Measurements from ENCODE around the gene MYLK3. TPM values are rescaled to one million over a fixed set of nuclear protein-coding genes. Genes with fewer than 3 reads are reported as not detected.

MYLK3 gene
- 0.06 to 0.13 TPM in 2 of 5 replicates, not detected in the others for total RNA-seq (2022; extraction: Qiagen RNA extraction; ENCODE audit: low read depth)

DNA sequence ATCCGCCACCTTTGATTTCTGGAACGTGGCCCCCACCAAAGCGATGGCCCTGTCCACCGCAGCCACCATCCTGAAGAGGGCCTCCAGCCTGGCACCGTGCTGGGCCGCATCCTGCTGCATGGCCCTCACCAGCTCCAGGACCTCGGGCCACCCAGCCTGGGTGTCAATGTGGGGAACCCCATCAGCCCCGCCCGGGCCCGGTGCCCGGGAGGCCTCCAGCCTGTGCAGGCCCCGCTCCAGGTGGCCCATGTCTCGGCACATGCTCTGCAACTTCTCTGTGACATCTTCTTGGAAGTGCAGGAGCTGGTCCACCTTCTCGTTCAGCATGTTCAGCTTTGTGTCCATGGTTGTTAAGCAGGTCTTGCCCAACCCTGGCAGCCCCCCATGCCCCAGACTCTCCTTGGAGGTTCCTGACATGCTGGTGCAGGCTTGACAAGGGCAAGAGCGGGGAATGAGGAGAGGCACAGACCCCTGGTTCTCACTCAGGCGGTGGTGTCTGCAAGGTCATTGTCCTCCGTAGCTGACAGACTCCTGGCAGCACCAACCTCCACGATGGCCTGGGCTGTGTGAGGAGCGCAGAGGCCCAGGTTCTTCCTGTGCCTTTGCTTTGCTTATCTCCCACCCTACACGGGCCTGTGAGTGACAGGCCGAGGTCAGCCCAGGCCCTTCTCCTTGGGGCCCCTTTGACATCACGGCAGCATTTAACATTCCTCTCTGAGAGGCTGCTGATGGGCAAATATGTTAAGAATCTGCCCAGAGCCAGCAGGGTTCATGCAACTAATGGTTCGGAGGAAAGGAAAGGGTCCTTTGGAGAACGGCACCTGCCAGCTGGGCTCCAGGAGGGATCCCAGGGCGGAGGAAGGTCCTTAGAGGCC is at the start of gene MYLK3:
Gene MYLK3, minus strand, starts transcription at position 568 of the 875 bp plus-strand sequence. Its CDS starts 151 bp downstream, at position 417.

GRCh38 chr16:46689365-46690280 is 58.5 kb downstream of the MYLK3 start, which contains the start of gene ORC6:
ORC6 (plus strand) TSS chr16:46689659; CDS start chr16:46689706, 47 bp downstream.

GRCh38 chr16:46688654-46689364 is 59.3 kb downstream of the MYLK3 start, which contains the start of gene VPS35:
VPS35 (minus strand) TSS chr16:46689178; CDS start chr16:46689133, 45 bp downstream.

Other genes with a start within 250 kb of the MYLK3 start
- gene SHCBP1, start 127.0 kb downstream of the MYLK3 start, total RNA-seq (2022; extraction: Qiagen RNA extraction; ENCODE audit: low read depth) = 29.9 to 39.6 TPM (median 37.5 TPM) in 5 replicates
- 73.3 to 87.2 TPM (median 82.6 TPM) in 5 replicates for gene VPS35, start 59.2 kb downstream of the MYLK3 start, total RNA-seq (2022; extraction: Qiagen RNA extraction; ENCODE audit: low read depth)
- 42.4 to 48.6 TPM (median 45.3 TPM) in 5 replicates for gene ORC6, start 58.7 kb downstream of the MYLK3 start, total RNA-seq (2022; extraction: Qiagen RNA extraction; ENCODE audit: low read depth)
- gene C16orf87, start 82.8 kb upstream of the MYLK3 start, total RNA-seq (2022; extraction: Qiagen RNA extraction; ENCODE audit: low read depth) = 5.4 to 11.4 TPM (median 6.3 TPM) in 5 replicates
- 7.2 to 15.3 TPM (median 13.2 TPM) in 5 replicates for gene GPT2, start 136.0 kb upstream of the MYLK3 start, total RNA-seq (2022; extraction: Qiagen RNA extraction; ENCODE audit: low read depth)
- 70.3 to 81.6 TPM (median 75.8 TPM) in 5 replicates for gene DNAJA2, start 225.3 kb upstream of the MYLK3 start, total RNA-seq (2022; extraction: Qiagen RNA extraction; ENCODE audit: low read depth)

Data from A549 treated with ZK216348 at 1 μM for 4 hours (cell line).